Ishikawa (cell line): ENCODE measurements around the gene TMEM53.

Experiments used
- CEBPB ChIP-seq: IDR thresholded peaks from 2 replicates; pipeline ENCODE4 v1.6.1; 2012
- CREB1 ChIP-seq: IDR thresholded peaks from 2 replicates; pipeline ENCODE4 v1.6.1; 2012; ENCODE audit warnings: low read depth
- EP300 ChIP-seq: IDR thresholded peaks from 2 replicates; pipeline ENCODE4 v1.6.1; 2012; ENCODE audit warnings: borderline replicate concordance
- YY1 ChIP-seq: IDR thresholded peaks from 2 replicates; pipeline ENCODE4 v1.6.1; 2012; ENCODE audit warnings: low read depth
- TF ChIP-seq, protein P1 (sequence below): IDR thresholded peaks from 2 replicates; pipeline ENCODE4 v1.6.1; 2012; ENCODE audit warnings: low read depth, mild to moderate bottlenecking
- TF ChIP-seq, protein P2 (sequence below): IDR thresholded peaks from 2 replicates; pipeline ENCODE4 v1.6.1; 2012
- TF ChIP-seq, protein P3 (sequence below): IDR thresholded peaks from 2 replicates; pipeline ENCODE4 v1.6.1; 2012

DNA sequence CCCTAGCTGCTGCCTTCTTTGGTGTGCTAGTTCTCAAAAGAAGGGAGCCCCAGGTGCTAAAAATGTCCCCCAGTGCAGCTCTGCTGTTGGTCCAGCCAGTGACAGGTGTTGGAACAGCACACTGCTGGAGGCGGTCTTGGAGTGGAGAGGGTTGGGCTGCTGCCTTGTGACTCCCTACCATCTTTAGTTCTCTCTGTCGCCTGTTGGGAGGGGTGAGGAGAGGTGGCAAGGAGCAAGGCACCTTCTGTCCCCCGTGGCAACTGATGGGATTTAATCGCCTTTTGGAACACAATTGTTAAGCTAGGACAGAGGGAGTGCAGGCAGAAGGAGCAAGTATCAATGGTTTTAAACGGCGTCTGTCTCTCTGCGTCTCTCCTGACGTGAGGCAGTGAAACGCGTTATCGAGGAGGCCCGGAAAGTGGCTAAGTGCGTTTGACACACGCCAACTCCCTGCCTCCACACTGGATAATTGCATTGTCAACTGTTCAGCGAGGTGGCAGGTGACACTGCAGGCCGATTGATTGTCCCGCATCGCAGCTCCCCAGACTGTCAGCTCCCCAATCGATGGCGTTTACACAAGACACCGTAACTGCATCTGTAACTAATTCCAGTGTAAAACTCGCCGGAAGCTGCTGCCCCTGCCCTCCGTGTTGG is 34.0 kb downstream of the TMEM53 start:
- TF ChIP-seq, protein P1, sequence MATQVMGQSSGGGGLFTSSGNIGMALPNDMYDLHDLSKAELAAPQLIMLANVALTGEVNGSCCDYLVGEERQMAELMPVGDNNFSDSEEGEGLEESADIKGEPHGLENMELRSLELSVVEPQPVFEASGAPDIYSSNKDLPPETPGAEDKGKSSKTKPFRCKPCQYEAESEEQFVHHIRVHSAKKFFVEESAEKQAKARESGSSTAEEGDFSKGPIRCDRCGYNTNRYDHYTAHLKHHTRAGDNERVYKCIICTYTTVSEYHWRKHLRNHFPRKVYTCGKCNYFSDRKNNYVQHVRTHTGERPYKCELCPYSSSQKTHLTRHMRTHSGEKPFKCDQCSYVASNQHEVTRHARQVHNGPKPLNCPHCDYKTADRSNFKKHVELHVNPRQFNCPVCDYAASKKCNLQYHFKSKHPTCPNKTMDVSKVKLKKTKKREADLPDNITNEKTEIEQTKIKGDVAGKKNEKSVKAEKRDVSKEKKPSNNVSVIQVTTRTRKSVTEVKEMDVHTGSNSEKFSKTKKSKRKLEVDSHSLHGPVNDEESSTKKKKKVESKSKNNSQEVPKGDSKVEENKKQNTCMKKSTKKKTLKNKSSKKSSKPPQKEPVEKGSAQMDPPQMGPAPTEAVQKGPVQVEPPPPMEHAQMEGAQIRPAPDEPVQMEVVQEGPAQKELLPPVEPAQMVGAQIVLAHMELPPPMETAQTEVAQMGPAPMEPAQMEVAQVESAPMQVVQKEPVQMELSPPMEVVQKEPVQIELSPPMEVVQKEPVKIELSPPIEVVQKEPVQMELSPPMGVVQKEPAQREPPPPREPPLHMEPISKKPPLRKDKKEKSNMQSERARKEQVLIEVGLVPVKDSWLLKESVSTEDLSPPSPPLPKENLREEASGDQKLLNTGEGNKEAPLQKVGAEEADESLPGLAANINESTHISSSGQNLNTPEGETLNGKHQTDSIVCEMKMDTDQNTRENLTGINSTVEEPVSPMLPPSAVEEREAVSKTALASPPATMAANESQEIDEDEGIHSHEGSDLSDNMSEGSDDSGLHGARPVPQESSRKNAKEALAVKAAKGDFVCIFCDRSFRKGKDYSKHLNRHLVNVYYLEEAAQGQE: no peak
- TF ChIP-seq, protein P2, sequence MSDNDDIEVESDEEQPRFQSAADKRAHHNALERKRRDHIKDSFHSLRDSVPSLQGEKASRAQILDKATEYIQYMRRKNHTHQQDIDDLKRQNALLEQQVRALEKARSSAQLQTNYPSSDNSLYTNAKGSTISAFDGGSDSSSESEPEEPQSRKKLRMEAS: no peak
- TF ChIP-seq YY1 (no peak), EP300 (no peak), CEBPB (no peak), CREB1 (no peak)
- TF ChIP-seq, protein P3, sequence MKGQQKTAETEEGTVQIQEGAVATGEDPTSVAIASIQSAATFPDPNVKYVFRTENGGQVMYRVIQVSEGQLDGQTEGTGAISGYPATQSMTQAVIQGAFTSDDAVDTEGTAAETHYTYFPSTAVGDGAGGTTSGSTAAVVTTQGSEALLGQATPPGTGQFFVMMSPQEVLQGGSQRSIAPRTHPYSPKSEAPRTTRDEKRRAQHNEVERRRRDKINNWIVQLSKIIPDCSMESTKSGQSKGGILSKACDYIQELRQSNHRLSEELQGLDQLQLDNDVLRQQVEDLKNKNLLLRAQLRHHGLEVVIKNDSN: no peak
